ENCODE data around the gene ZNF837. TPM values are rescaled to one million over a fixed set of nuclear protein-coding genes. Genes with fewer than 3 reads are reported as not detected.

The ZNF837 gene
- total RNA-seq, 1 experiment from 2014 or later, result 3.3 TPM

- POLR2A ChIA-PET (ENCODE audit: unreplicated experiment), result no interaction called here
- no peaks in the 10 kb centered on the region for H3K27me3 ChIP-seq (ENCODE audit: insufficient read depth, low read depth)
- intact Hi-C loops (cut with micrococcal nuclease; ENCODE audit: unreplicated experiment), result no loop called here
Observed at GRCh38 chr19:58374200-58374599, 6.6 kb downstream of the ZNF837 start.

GRCh38 chr19:58372311-58373133 is 8.3 kb downstream of the ZNF837 start:
- no peak for DNase-seq
- Histone ChIP-seq H3K27ac (no peak overlapping the region), H3K4me2 (no peak overlapping the region), H3K4me1 (replicated peaks; ENCODE audit: insufficient read depth) (no peaks in the 10 kb centered on the region), H3F3A (ENCODE audit: insufficient read depth, low read depth) (no peaks in the 10 kb centered on the region), H3K79me2 (ENCODE audit: low read depth) (no peaks in the 10 kb centered on the region), H3K4me3 (no peak overlapping the region), H3K9me3 (ENCODE audit: insufficient read depth, low read depth) (no peaks in the 10 kb centered on the region), H2AFZ (no peak overlapping the region), H3K27me3 (ENCODE audit: insufficient read depth, low read depth) (no peaks in the 10 kb centered on the region), H3K36me3 (ENCODE audit: low read depth) (no peaks in the 10 kb centered on the region), H4K20me1 (ENCODE audit: insufficient read depth) (no peaks in the 10 kb centered on the region), H3K9me2 (ENCODE audit: insufficient read depth) (no peaks in the 10 kb centered on the region)
- intact Hi-C loops (cut with micrococcal nuclease; ENCODE audit: unreplicated experiment), result no loop called here
- TF ChIP-seq EZH2 (IDR thresholded peaks at IDR 0.05; ENCODE audit: low read depth) (no peak), CTCF (conservative IDR thresholded peaks at IDR 0.05) (peak; percentile 37; the same call in 1 of the 2 replicates)
- CTCF ChIA-PET, result no interaction called here
- no TSS peak for BruUV-seq (replicated peaks)
- POLR2A ChIA-PET (ENCODE audit: unreplicated experiment), result interaction anchor here (0.5 kb wide), 1 partner anchor 146 kb away, joined by 3 read pairs; no protein-coding TSS in a partner anchor

More at GRCh38 chr19:58374200-58374599, 6.6 kb downstream of the ZNF837 start:
- Histone ChIP-seq H3K36me3 (ENCODE audit: low read depth) (no peaks in the 10 kb centered on the region), H3K4me3 (no peak overlapping the region), H2AFZ (no peak overlapping the region), H3K27ac (no peak overlapping the region), H3K9me3 (ENCODE audit: insufficient read depth, low read depth) (no peaks in the 10 kb centered on the region), H3K79me2 (ENCODE audit: low read depth) (no peaks in the 10 kb centered on the region), H3F3A (ENCODE audit: insufficient read depth, low read depth) (no peaks in the 10 kb centered on the region), H3K9me2 (ENCODE audit: insufficient read depth) (no peaks in the 10 kb centered on the region), H3K4me2 (no peak overlapping the region), H4K20me1 (ENCODE audit: insufficient read depth) (no peaks in the 10 kb centered on the region), H3K4me1 (replicated peaks; ENCODE audit: insufficient read depth) (no peaks in the 10 kb centered on the region)
- BruUV-seq (replicated peaks), result no TSS peak
- CTCF ChIA-PET, result no interaction called here
- TF ChIP-seq EZH2 (IDR thresholded peaks at IDR 0.05; ENCODE audit: low read depth), result no peak
- TF ChIP-seq CTCF (conservative IDR thresholded peaks at IDR 0.05), result no peak
- DNase-seq, result no peak

- no TSS peak for BruUV-seq (replicated peaks)
- POLR2A ChIA-PET (ENCODE audit: unreplicated experiment), result no interaction called here
- CTCF ChIA-PET, result no interaction called here
Observed at GRCh38 chr19:58368561-58369360, 12.1 kb downstream of the ZNF837 start.

More at GRCh38 chr19:58368561-58369360, 12.1 kb downstream of the ZNF837 start:
- Histone ChIP-seq H3K9me2 (ENCODE audit: insufficient read depth) (no peaks in the 10 kb centered on the region), H3K4me1 (replicated peaks; ENCODE audit: insufficient read depth) (no peaks in the 10 kb centered on the region), H3K4me3 (no peak overlapping the region), H3F3A (ENCODE audit: insufficient read depth, low read depth) (no peaks in the 10 kb centered on the region), H2AFZ (no peak overlapping the region), H3K4me2 (no peak overlapping the region), H3K27ac (no peak overlapping the region), H3K9me3 (ENCODE audit: insufficient read depth, low read depth) (no peaks in the 10 kb centered on the region), H3K79me2 (ENCODE audit: low read depth) (no peaks in the 10 kb centered on the region), H3K36me3 (ENCODE audit: low read depth) (no peaks in the 10 kb centered on the region), H4K20me1 (ENCODE audit: insufficient read depth) (no peaks in the 10 kb centered on the region), H3K27me3 (ENCODE audit: insufficient read depth, low read depth) (no peaks in the 10 kb centered on the region)
- no peak for DNase-seq
- intact Hi-C loops (cut with micrococcal nuclease; ENCODE audit: unreplicated experiment), result no loop called here
- no peak for TF ChIP-seq EZH2 (IDR thresholded peaks at IDR 0.05; ENCODE audit: low read depth)
- no peak for TF ChIP-seq CTCF (conservative IDR thresholded peaks at IDR 0.05)

All from PC-9 (cell line).